ENCODE data around the gene SLC43A1.

SLC43A1 gene

DNA sequence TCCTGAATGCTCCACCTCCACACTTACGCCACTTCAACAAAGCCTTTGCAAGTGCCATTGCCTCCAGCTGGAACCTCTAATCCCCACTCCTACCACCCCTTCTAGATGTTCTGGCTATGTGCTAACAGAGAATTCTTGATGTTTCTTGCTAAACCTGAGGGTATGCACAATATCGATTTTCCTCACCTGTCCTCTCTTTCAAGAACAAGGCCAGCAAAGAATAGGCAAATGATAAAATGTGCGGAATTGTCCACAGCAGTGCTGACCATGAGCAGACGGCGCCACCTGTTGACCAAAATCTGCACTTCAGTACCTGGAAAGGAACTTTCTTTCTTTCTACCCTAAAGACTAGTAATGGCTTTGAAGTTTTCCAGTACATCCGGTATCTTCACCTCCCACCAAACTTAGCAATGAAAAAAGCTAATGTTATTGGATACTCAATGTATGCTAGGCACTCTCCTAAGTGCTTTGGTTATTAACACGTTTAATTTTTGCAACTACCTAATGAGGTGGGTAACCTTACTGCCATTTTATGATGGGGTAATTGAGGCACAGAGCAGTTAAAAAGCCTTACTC lies 11.6 kb upstream of the SLC43A1 start:
- DNase-seq, result no peak

- DNase-seq, result no peak
Measured at GRCh38 chr11:57523419-57523818, 7.9 kb upstream of the SLC43A1 start.

- DNase-seq, result no peak
Measured at GRCh38 chr11:57521116-57521515, 5.6 kb upstream of the SLC43A1 start.

DNA sequence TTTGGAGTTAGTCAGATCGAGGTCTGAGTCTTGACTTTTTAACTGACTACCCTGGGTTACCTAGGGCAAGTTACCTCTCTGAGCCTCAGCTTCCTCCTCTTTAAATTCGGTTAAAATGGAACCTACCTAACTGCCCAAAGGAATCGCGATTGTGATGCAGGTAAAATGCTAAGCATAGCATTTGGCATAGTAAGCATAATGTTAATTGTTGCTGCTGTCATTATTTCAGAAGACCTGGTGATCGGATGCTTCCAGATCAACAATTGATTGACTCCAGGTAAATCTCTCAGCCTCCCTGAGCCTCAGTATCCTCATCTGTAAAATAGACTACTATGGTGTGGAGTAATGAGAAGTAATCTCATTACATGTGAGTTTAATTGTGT lies 550 bp upstream of the SLC43A1 start:
- no peak for DNase-seq

DNA sequence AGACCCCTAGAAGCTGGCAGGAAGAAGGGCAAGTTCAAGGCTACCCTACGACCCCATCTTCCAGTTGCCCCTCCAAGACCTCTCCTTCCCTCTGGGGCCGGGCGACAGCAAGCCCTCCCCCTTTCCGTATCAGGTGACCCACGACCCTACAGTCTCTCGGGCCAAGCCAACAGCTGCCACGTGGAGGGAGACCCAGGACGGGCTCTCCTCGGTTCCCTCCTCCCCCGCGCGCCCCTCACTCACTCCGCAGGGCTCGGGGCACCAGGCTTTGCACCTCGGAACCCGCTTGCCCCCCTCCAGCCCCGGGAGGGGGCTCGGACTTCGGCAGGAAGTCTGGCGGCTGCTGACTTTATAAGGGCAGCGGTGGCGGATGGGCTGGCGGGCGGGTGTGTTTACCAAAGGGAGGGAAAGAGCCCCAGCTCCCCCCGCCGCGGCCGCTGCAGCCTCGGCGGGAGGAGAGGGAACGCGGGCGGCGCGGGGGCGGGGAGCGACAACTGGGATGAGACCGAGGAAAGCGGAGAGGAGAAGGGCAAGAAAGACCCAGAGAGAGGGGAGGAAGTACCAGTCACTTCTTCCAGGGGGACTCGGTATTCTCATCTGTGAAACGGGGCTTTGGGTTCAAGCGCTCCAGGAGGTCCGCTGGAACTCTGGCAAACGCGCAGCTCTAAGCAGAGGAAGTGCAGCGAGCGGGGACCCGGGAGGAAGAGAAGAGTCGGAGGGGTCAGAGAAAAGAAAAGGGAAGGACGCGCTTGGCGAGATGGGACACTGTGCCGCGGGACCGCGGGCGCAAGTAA lies 767 bp downstream of the SLC43A1 start:
- no peak for DNase-seq

GRCh38 chr11:57513911-57514537 lies 1.5 kb downstream of the SLC43A1 start:
- peak; percentile 48 for DNase-seq

DNA sequence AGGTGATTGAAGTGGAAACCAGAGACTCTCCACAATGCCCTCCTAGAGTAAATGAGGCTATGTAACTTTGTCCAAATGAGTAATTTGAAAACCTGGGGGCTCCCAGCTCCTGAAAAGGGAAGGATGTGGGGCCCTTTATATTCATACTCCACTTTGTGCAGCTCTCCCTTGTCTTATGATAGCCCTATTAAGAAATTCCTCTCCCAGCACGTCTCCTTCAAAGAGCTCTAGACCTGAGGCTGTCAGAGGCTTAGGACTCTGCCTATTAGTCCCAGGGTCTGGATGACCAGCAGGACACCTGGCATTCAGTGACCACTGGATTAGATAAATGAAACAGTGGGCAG lies 2.1 kb downstream of the SLC43A1 start:
- DNase-seq, result no peak

GRCh38 chr11:57512646-57513451 lies 2.7 kb downstream of the SLC43A1 start:
- DNase-seq, result no peak

- DNase-seq, result no peak
Measured at GRCh38 chr11:57511741-57512430, 3.6 kb downstream of the SLC43A1 start.

DNA sequence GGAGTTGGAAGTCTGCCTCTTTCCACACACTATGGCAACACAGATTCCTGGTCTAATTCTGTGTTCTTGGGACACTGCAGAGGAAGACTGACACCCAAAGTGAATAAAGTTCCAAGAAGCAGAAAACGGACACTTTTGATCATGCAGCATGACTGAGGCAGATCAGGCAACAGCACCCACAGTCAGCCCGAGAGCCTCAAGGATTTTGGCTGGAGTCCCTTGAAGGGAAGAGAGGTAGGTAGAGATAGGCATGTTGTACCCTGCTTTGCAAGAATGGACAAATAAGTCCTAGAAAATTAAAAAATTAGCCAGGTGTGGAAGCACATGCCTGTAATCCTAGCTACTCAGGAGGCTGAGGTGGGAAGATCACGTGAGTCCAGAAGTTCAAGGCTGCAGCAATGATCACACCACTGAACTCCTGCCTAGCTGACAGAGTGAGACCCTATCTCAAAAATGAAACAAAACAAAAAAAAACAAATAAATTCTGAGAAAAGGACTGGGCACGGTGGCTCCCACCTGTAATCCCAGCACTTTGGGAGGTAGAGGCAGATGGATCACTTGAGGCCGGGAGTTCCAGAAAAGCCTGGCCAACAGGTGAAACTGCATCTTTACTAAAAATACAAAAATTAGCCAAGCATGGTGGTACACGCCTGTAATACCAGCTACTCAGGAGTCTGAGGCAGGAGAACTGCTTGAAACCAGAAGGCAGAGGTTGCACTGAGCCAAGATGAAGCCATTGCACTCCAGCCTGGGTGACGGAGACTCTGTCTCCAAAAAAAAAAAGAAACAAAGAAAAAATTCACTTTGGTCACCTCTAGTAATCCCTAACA lies 6.9 kb downstream of the SLC43A1 start:
- no peak for DNase-seq

DNA sequence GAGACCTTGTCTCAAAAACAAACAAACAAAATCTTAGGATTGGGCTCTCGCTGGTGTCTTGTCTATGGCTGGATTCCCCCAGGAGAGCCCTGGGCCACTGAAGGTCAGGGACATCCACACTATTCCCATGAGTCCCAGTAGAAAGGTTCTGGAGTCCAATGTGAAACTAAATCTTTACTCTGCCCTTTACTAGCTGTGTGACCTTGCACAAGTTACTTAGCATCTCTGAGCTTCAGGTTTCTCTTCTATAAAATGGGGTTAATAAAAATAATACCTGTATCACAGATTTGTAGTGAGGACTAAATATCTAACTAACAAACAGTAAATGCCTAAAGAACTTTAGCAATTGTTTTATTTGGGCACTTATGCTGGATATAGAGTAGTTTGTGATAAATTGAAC lies 9.0 kb downstream of the SLC43A1 start:
- DNase-seq, result no peak

GRCh38 chr11:57504511-57504910 lies 11.0 kb downstream of the SLC43A1 start:
- no peak for DNase-seq

GRCh38 chr11:57502870-57503269 lies 12.6 kb downstream of the SLC43A1 start:
- DNase-seq, result no peak

- DNase-seq, result no peak
Measured at GRCh38 chr11:57502376-57502775, 13.1 kb downstream of the SLC43A1 start.

DNA sequence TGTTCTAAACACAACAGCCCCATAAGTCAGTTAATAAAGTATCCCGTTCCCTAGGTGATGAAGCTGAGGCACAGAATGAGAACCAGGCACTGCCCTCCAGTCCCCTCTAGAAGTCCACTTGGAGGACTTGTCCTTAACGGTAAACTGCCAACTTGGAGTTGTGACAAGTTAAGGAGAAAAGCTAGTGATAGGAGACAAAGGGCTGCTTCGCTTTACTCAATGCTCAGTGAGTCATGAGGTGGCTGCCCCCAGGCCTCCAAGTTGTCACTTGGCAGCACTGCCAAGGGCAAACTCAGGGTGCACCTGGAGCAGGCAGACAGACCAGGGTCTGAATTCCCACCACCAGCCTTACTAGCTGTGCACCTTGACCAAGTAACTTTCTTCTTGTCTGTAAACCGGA lies 13.5 kb downstream of the SLC43A1 start:
- no peak for DNase-seq

- no peak for DNase-seq
Measured at GRCh38 chr11:57500926-57501325, 14.6 kb downstream of the SLC43A1 start.

- no peak for DNase-seq
Measured at GRCh38 chr11:57500515-57500914, 15.0 kb downstream of the SLC43A1 start.

GRCh38 chr11:57499983-57500461 lies 15.5 kb downstream of the SLC43A1 start:
- no peak for DNase-seq

DNA sequence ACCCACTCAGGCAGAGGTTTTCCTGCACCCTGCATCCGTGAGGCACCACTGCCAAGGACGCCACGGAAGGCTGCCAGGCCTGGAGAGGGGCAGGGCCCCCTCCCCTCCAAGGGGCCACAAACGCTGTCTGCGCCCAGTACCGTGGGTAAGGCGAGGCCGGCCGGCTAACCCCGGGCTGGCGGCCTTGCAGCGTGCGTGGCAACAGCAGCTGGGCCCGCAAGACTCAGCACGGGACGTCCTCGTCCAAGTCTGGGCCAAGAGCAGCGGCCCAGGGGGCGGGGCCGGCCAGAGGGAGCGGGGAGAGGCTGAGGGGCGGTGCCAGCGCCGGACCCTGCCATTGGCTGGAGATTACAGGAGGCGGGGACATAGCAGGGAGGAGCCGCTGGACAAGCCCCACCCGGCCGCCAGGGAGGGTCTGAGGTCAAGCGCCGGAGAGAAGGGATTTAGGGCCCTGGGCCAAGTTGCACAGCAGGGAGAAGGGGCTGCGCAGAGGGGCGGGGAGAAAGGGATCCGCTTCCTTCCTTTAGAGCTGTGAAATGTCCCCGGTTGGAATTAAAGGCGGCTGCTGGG lies 16.0 kb downstream of the SLC43A1 start:
- peak; percentile 94 for DNase-seq

DNA sequence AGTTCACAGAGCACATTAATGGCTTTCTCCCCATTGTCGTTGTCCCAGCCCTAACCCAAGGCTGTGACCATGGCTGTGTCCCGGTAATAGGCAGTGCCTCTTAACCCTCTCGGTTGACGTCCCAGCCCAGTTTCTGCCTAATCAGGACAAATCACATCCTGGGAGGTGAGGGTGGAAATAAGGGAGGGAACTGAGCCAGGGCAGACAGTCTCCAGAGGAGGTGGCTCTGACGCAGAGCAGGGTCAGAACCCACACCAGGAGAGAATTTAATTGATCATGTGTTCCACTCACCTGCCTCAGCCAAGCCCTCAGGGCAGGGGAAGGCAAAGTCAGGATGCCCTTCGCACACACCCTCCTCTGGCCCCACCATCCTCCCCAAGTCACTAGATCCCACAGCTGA lies 17.0 kb downstream of the SLC43A1 start:
- no peak for DNase-seq
